ENCODE data around the gene NEO1. TPM values are rescaled to one million over a fixed set of nuclear protein-coding genes. Genes with fewer than 3 reads are reported as not detected.

NEO1 gene
- total RNA-seq, 1 donor from 2014 or later: 8.7 TPM

DNA sequence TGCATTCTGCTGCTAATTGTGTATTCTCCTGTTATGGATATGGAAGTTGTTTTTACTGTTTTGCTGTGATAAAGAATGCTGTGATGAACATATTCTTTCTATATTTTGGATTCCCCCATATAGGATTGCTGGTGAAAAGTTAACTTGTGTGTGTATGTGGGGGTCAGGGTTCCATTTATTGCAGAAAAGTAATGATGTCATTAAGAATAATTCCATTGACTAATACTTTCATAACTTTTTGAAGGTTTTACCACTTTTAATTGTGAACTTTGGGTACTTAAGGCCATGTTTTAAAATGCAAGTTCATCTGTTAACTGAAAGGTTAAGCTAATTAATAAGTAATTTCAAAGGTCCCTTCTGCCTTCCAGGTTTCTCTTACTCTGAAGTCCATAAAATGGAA, 6.2 kb downstream of the NEO1 start:
- intact Hi-C loops (cut with DNase I): no loop called here
- no peak for DNase-seq (ENCODE audit: low spot score)

- DNase-seq (ENCODE audit: low spot score): no peak
- intact Hi-C loops (cut with DNase I): no loop called here
Measured at GRCh38 chr15:73065114-73065513, 12.9 kb downstream of the NEO1 start.

DNA sequence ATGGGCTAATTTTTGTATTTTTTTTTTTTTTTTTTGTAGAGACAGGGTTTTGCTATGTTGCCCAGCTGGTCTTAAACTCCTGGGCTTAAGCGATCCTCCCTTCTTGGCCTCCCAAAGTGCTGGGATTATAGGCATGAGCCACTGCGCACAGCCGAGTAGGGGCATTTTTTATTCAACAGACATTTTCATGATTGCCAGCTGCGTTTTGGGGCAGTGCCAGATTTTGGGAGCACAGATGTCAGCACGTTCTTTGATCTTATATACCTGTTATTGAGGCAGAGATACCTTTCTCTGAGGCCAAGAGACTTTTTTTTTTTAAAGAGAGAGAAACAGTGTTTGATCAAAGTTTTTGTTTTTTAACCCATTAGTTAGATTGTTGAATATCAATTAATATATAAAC, 16.8 kb downstream of the NEO1 start:
- intact Hi-C loops (cut with DNase I): no loop called here
- DNase-seq (ENCODE audit: low spot score): no peak

DNA sequence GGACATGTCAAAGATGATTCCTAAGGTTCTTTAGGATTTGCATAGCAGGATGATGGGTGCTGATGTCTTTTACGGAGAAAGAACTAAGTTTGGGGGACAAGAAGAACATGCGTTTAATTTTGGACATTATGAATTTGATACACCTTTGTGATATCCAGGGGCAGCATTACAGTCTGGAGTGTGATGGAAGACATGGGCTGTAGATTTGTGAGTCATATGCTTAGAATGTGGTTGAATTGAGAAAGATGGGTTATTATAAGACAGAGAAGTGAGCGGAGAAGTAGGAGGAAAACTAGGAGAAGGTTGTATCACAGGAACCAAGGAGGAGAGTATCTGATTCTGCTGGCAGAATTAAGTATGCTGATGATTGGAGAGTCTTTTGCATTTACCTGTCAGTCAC, 20.6 kb downstream of the NEO1 start:
- no peak for DNase-seq (ENCODE audit: low spot score)
- intact Hi-C loops (cut with DNase I): no loop called here

DNA sequence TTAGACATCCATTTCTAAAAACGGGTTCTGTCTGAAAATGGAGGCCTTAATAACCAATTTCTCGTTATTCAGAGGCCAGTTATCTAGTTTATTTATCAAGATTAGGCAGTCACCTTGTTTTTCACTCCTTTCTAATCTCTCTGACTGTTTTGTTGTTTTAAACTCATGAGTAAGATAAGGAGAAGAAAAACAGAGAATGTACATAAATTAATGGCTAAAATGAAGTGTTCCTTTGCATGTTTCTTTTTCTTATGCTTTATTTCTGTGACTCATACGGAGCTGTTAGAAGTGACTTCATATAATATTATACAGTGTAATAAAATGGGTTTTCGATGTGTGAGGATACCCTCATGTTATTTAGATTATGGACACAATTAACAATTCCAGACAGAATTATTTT, 22.0 kb downstream of the NEO1 start:
- DNase-seq (ENCODE audit: low spot score): no peak
- intact Hi-C loops (cut with DNase I): no loop called here

- DNase-seq (ENCODE audit: low spot score): no peak
- intact Hi-C loops (cut with DNase I): no loop called here
Measured at GRCh38 chr15:73075160-73075859, 23.0 kb downstream of the NEO1 start.

GRCh38 chr15:73078291-73078690, 26.0 kb downstream of the NEO1 start:
- intact Hi-C loops (cut with DNase I): no loop called here
- DNase-seq (ENCODE audit: low spot score): no peak

DNA sequence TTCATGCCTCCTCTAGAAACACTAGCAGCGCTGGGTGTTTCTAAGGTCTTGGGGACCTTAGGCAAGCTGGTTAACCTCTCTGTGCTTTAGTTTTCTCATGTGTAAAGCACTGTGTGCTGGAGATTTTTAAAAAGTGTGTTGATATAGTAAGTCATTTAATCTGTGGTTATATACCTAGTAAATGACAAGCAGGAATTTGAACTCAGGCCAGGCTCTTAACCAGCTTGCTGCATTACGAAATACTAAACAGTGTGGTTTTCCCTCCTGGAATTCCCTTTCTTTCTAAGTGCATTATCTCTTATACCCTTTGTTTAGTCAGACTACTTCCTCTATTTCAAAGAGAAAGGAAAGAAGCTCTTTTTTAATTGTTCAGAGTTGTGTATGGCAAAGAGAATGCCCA, 26.5 kb downstream of the NEO1 start:
- intact Hi-C loops (cut with DNase I): no loop called here
- no peak for DNase-seq (ENCODE audit: low spot score)

DNA sequence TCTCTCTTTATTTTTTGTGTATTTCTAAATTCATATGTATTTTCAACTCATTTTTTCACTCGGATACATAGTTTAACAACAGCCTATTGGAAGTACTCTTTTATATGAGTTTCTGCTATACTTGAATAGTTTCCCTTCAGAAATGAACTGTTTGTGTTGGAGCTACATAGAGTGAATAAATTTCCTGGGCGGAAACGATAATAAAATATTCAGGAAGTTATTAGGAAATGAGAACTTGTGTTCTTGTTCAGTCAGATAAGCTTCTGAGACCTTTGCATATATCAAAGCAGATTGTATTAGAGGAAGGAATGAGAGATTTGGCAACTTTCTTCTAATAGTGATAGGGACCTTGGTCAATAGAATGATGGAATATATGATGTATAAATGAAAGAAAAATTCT, 27.3 kb downstream of the NEO1 start:
- DNase-seq (ENCODE audit: low spot score): no peak
- intact Hi-C loops (cut with DNase I): no loop called here

DNA sequence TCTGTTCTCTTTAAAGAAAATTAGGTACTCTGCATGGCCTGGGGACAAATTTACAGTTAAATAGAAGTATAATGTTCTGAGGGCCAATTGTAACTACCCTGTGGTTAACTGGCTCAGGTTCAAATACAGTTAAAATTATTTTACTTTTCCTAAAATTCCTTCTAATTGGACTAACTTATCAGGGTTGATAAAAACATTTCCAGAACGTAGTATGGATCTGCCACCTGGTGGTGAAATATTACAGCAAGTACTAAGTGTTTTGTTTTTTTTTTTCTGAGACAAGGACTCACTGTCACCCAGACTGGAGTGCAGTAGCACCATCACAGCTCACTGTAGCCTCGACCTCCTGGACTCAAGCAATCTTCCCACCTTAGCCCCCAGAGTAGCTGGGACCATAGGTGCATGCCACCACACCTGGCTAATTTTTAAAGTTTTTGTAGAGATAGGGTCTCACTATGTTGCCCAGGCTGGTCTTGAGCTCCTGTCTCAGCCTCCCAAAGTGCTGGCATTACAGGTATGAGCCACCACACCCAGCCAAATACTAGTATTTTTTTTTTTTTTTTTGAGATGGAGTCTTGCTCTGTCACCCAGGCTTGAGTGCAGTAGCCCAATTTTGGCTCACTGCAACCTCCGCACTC, 29.2 kb downstream of the NEO1 start:
- no peak for DNase-seq (ENCODE audit: low spot score)
- intact Hi-C loops (cut with DNase I): loop anchor here (2.0 to 5.0 kb wide), 2 partner anchors 285 to 359 kb away; no protein-coding TSS in a partner anchor

GRCh38 chr15:73082812-73083211, 30.5 kb downstream of the NEO1 start:
- DNase-seq (ENCODE audit: low spot score): no peak
- intact Hi-C loops (cut with DNase I): loop anchor here (5.0 kb wide), 1 partner anchor 361 kb away; no protein-coding TSS in a partner anchor

GRCh38 chr15:73087098-73087497, 34.8 kb downstream of the NEO1 start:
- intact Hi-C loops (cut with DNase I): no loop called here
- no peak for DNase-seq (ENCODE audit: low spot score)

DNA sequence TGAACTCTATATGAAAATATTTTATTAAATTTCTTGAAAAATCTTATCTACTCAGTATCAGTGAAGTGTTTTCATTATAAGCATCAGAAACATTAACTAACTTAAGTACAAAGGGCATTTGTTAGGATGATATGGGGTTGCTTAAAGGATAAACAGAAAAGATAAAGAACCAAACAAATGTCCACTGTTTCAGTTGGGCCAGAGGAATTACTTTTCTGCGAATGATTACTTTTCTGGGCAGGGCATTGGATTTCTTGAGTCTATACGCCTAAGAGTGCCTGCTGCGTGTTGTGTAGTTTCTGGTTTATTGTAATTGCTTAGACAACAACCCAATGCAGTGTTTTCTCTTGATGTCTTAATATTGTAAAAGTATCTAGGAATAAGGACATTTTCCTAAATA, 52.8 kb downstream of the NEO1 start:
- intact Hi-C loops (cut with DNase I): no loop called here
- no peak for DNase-seq (ENCODE audit: low spot score)

- no peak for DNase-seq (ENCODE audit: low spot score)
- intact Hi-C loops (cut with DNase I): no loop called here
Measured at GRCh38 chr15:73108676-73109075, 56.4 kb downstream of the NEO1 start.

DNA sequence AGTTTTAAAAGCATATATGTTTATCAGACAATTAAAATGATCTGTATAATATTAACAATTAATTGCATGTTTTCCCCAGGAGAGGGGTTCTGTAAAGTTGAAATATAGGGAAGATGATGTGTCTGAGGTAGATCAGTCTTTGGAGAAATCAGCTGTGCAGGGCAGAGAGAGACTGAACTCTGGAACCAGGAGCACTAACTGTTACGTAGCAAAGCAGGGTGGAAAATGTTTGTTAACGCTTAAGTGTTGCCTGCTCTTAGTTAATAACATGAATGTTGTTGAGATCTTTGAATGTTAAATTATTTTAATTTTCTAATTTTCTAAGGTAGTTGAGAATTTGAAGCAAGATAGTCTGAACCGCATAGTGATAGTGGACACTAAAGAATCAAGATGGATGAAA, 57.5 kb downstream of the NEO1 start:
- DNase-seq (ENCODE audit: low spot score): no peak

GRCh38 chr15:73110201-73110600, 57.9 kb downstream of the NEO1 start:
- no peak for DNase-seq (ENCODE audit: low spot score)
- intact Hi-C loops (cut with DNase I): no loop called here

More for the DNA sequence above, 57.5 kb downstream of the NEO1 start:
- intact Hi-C loops (cut with DNase I): no loop called here

DNA sequence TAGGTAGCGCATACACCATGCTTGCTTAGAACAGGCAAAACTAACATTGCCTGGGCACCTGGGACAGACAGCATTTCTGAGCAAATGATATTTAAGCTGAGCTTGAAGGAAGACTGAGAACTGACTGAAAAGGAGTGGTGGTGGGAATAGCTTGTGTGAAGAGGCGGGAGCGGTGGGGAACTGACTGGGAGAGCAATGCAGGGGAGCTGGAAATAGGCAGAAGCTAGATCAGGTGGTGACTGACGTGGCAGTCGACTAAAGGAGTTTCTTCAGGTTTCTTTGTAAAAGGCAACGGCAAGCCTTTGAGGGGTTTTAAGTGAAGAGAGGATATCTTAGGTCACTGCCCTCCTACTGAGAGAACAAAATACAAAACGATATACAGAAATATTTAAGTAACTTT, 61.8 kb downstream of the NEO1 start:
- intact Hi-C loops (cut with DNase I): no loop called here
- no peak for DNase-seq (ENCODE audit: low spot score)

DNA sequence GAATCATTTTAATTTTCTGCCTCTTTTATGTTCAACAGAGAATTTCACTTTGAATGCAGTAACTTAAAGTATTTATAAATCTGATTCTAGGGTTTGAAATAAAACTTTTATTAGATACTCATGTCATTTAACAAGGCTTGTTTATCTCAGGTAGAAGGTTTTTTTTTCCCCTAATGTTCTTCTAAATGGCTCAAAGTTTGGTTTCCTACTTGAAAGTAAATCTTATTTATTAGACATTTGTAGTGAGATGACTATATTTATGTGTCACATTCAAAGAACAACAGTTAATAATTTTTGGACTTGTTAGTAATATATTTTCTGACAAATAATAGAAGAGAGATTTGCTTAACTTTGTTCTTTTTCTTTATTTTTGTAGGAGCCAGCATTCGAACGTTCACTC, 63.9 kb downstream of the NEO1 start:
- DNase-seq (ENCODE audit: low spot score): no peak
- intact Hi-C loops (cut with DNase I): no loop called here

GRCh38 chr15:73118055-73118454, 65.8 kb downstream of the NEO1 start:
- DNase-seq (ENCODE audit: low spot score): no peak

DNA sequence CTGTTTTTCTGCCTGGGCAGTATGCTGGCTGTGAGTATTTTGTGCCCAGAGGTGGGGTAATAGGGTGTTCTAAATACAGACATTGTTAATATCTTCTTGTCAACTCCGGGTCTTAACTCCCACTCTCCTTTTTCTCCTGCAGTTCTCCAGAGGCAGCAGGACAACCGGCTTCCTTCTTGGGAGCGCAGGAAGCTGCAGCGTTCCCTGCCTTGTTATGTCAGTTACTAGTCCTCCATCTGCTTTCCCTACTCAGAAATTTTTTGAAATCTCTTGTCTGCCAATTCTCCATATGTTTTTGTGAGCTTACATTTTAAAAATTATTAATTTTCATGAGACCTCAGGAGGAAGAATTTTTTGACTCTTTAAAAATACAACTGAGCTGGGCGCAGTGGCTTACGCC, 67.2 kb downstream of the NEO1 start:
- intact Hi-C loops (cut with DNase I): no loop called here
- no peak for DNase-seq (ENCODE audit: low spot score)

More at GRCh38 chr15:73118055-73118454, 65.8 kb downstream of the NEO1 start:
- intact Hi-C loops (cut with DNase I): no loop called here

DNA sequence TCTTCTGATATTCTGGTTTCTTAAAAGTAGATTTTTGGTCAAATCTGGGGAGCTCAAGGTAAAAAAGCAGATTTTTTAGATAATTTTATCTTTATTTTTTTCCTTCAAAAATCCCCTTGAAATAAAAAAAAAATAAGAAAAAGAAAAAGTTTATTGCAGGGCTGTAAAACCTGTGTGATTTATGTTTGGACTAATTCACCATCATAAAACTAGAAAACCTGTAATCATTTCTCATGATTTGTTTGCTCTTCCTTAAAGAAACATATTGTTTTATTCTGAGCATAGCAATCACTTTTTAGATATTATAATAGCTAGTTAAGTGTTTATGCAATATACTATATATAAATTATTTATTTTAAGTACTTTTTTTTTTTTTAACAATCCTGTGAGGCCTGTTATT, 68.0 kb downstream of the NEO1 start:
- no peak for DNase-seq (ENCODE audit: low spot score)
- intact Hi-C loops (cut with DNase I): no loop called here
